ENCODE data around the gene VPS54.

DNA sequence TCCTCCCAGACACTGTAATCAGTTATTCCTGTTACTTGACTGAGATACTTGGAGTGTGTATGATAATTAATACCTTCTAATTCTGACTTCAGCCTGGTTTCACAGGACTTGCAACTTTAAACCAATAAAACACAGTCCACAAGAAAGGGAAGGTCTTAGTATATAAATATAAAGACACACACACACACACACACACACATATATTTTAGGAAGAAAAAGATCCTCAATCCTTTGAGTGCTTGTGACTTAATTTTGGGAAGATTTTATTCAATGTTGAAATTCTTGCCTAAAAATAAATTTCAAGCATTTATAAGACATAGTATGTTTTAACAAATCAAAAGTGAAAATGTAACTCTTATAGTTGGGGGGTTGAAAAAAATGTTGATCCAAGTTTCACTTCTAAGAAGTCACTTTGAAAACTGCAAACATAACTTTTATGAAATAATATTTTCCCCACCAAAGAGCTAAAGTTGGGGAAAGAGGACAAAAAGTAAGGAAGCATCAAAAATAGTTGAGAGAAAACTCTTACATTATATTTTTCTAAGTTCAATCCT, 824 bp upstream of the VPS54 start:
- TF ChIP-seq, protein P1, sequence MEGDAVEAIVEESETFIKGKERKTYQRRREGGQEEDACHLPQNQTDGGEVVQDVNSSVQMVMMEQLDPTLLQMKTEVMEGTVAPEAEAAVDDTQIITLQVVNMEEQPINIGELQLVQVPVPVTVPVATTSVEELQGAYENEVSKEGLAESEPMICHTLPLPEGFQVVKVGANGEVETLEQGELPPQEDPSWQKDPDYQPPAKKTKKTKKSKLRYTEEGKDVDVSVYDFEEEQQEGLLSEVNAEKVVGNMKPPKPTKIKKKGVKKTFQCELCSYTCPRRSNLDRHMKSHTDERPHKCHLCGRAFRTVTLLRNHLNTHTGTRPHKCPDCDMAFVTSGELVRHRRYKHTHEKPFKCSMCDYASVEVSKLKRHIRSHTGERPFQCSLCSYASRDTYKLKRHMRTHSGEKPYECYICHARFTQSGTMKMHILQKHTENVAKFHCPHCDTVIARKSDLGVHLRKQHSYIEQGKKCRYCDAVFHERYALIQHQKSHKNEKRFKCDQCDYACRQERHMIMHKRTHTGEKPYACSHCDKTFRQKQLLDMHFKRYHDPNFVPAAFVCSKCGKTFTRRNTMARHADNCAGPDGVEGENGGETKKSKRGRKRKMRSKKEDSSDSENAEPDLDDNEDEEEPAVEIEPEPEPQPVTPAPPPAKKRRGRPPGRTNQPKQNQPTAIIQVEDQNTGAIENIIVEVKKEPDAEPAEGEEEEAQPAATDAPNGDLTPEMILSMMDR (conservative IDR thresholded peaks at IDR 0.05; ENCODE audit: low read depth, low read length): no peak
- no peak for TF ChIP-seq EZH2 (IDR thresholded peaks at IDR 0.05; ENCODE audit: borderline replicate concordance, low read depth, low read length, poor library complexity, severe bottlenecking)
